PC-3 (cell line): ENCODE results near the gene ATP8A2.

Experiments
- EZH2 ChIP-seq: fragments of 300-600 bp; sonication (generic); IDR thresholded peaks from one replicate; pipeline ENCODE4 v1.6.1; 2017; ENCODE audit warnings: antibody characterized with exemption, mild to moderate bottlenecking, low read length; ENCODE audit not compliant: unreplicated experiment
- EZH2phosphoT487 ChIP-seq: fragments of 300-600 bp; sonication (generic); IDR thresholded peaks from 2 replicates; pipeline ENCODE4 v1.6.1; 2018; ENCODE audit warnings: mild to moderate bottlenecking, antibody characterized with exemption, low read length, borderline replicate concordance
- TF ChIP-seq, protein P1 (sequence below): fragments of 300-600 bp; sonication (generic); conservative IDR thresholded peaks from 2 replicates; pipeline ENCODE4 v1.5.1; 2017; ENCODE audit warnings: antibody characterized with exemption, low read depth, mild to moderate bottlenecking, low read length

DNA sequence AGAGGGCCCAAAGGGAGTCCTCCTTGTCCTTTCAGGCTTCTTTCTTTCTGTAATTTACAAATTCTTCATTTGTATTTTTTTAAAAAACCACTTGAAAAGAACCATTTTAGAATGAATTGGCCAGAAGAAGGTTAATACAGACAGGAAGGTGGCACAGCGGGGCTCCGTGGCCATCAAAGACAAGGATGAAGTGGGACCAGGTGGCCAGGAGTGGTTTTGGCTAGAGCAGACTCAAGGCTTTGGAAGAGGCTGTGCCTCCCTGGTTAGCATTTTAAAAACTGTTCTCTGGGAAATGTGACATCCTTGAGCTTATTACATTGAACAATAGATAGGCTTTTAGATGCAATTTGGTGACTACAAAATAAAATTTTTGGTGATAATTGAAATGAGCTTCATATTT is 48.4 kb downstream of the ATP8A2 start:
- TF ChIP-seq, protein P1, sequence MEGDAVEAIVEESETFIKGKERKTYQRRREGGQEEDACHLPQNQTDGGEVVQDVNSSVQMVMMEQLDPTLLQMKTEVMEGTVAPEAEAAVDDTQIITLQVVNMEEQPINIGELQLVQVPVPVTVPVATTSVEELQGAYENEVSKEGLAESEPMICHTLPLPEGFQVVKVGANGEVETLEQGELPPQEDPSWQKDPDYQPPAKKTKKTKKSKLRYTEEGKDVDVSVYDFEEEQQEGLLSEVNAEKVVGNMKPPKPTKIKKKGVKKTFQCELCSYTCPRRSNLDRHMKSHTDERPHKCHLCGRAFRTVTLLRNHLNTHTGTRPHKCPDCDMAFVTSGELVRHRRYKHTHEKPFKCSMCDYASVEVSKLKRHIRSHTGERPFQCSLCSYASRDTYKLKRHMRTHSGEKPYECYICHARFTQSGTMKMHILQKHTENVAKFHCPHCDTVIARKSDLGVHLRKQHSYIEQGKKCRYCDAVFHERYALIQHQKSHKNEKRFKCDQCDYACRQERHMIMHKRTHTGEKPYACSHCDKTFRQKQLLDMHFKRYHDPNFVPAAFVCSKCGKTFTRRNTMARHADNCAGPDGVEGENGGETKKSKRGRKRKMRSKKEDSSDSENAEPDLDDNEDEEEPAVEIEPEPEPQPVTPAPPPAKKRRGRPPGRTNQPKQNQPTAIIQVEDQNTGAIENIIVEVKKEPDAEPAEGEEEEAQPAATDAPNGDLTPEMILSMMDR = no peak
- TF ChIP-seq EZH2phosphoT487 (no peak), EZH2 (no peak)
